GM19238 (cell line): ENCODE results near the gene MRPL40.

Source experiments
- DNase-seq: peaks from one replicate; pipeline ENCODE4 v3.0.0; 2011; ENCODE audit warnings: low spot score; ENCODE audit not compliant: insufficient read length

MRPL40 gene

GRCh38 chr22:19432133-19432851 lies at the start of gene MRPL40:
Gene MRPL40, plus strand, starts transcription at chr22:19432545. Its CDS starts 10 bp downstream, at chr22:19432555.
- peak; percentile 93 for DNase-seq

- DNase-seq, result no peak
These were observed 49.1 kb upstream of the MRPL40 start for GRCh38 chr22:19383292-19383691.

GRCh38 chr22:19385221-19385906 lies 47.0 kb upstream of the MRPL40 start:
- no peak for DNase-seq

- no peak for DNase-seq
These were observed 46.1 kb upstream of the MRPL40 start for GRCh38 chr22:19386248-19386647.

- no peak for DNase-seq
These were observed 45.3 kb upstream of the MRPL40 start for GRCh38 chr22:19387038-19387437.

- DNase-seq, result no peak
These were observed 44.8 kb upstream of the MRPL40 start for GRCh38 chr22:19387575-19387974.

- no peak for DNase-seq
These were observed 38.6 kb upstream of the MRPL40 start for GRCh38 chr22:19393704-19394103.

GRCh38 chr22:19394274-19395050 lies 37.9 kb upstream of the MRPL40 start:
- DNase-seq, result no peak

GRCh38 chr22:19395276-19395675 lies 37.1 kb upstream of the MRPL40 start:
- DNase-seq, result no peak

GRCh38 chr22:19396561-19396933 lies 35.8 kb upstream of the MRPL40 start:
- no peak for DNase-seq

- no peak for DNase-seq
These were observed 35.2 kb upstream of the MRPL40 start for GRCh38 chr22:19396934-19397733.

GRCh38 chr22:19397734-19398104 lies 34.6 kb upstream of the MRPL40 start:
- no peak for DNase-seq

GRCh38 chr22:19398206-19398605 lies 34.1 kb upstream of the MRPL40 start:
- DNase-seq, result no peak

- DNase-seq, result no peak
These were observed 33.7 kb upstream of the MRPL40 start for GRCh38 chr22:19398652-19399051.

- DNase-seq, result no peak
These were observed 31.5 kb upstream of the MRPL40 start for GRCh38 chr22:19400881-19401280.

- DNase-seq, result no peak
These were observed 30.9 kb upstream of the MRPL40 start for GRCh38 chr22:19401483-19401882.

GRCh38 chr22:19402642-19403191 lies 29.6 kb upstream of the MRPL40 start:
- no peak for DNase-seq

- DNase-seq, result no peak
These were observed 27.7 kb upstream of the MRPL40 start for GRCh38 chr22:19404676-19405075.

GRCh38 chr22:19405133-19405532 lies 27.2 kb upstream of the MRPL40 start:
- no peak for DNase-seq

- no peak for DNase-seq
These were observed 26.7 kb upstream of the MRPL40 start for GRCh38 chr22:19405652-19406051.

GRCh38 chr22:19406281-19406811 lies 26.0 kb upstream of the MRPL40 start:
- DNase-seq, result no peak
